AG20443 (cell line): ENCODE data around the gene IFT43.
A peak's percentile ranks its signal among the peaks of the same experiment; 100 is the strongest.

Experiments
- DNase-seq: peaks from one replicate; pipeline ENCODE4 v3.0.0; 2012; ENCODE audit warnings: low spot score, mixed read lengths

Gene IFT43

DNA sequence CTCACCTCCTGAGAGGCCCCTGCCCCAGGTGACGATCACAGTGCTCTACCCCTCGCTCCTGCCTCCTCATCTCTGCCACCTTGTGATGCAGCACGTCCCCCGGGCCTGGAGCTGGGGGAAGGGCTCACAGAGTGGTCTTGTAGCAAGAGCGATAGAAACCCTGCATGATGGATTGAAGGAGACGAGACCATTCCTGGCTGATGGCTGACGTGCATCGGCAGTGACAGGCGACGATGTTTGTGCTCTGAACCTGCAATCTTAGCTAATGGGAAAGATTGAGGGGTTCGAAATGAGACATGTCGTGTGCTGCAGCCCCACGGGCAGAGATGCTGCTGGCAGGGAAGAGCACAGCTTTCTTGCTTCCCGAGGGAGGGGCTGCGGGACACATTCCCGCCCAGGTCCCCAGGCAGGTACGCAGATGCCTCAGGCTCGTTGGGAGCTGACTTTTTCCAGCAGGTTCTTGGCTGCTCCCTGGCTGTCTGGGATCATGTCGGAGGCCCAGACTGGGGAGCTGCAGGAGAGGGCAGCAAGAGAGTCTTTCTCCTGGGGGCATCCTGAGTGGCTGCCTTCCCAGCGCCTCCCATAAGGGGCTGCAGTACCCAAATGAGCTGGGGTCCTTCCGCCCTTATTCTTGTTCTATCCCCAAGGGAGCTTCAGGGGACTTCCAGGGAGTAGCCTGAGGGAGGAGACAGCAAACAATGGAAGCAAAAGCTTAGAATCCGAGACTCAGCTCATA lies 127.5 kb downstream of the IFT43 start:
- DNase-seq, result no peak

DNA sequence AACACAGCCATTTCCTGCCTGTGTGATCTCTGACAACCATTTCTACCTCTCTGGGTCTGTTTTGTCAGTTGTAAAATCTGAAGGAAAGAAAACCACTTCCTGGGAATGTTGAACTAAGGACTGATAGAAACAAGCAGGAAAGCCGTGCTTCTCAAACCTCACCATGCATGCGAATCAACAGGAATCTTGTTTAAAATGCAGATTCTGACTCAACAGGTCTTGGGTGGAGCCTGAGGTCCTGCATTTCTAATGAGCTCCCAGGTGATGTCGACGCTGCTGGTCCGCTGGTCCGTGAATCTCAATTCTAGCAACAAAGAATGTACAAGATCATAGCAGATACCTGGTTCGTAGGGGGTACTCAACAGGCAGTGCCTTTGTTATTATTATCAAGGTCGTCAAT lies 128.1 kb downstream of the IFT43 start:
- no peak for DNase-seq

DNA sequence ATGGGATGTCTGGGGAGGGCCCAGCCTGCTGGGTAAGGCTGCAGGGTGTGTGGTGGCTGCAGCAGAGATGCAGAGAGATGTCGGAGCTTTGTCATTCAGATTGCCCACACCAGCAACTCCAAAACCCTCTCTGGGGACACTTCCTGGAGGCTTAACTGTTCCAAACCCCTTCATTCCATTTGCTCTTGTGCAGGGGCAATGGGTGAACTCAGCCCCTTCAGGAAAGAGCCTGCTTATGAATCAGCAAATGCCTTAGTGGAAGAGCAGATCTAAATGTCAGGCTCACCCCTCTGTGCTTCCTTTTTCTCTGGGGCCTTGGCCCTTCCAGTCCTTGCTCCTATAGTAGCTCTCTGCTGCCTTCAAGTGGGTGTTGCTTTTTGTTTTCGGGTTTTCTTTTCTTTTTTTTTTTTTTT lies 129.5 kb downstream of the IFT43 start:
- DNase-seq, result no peak

DNA sequence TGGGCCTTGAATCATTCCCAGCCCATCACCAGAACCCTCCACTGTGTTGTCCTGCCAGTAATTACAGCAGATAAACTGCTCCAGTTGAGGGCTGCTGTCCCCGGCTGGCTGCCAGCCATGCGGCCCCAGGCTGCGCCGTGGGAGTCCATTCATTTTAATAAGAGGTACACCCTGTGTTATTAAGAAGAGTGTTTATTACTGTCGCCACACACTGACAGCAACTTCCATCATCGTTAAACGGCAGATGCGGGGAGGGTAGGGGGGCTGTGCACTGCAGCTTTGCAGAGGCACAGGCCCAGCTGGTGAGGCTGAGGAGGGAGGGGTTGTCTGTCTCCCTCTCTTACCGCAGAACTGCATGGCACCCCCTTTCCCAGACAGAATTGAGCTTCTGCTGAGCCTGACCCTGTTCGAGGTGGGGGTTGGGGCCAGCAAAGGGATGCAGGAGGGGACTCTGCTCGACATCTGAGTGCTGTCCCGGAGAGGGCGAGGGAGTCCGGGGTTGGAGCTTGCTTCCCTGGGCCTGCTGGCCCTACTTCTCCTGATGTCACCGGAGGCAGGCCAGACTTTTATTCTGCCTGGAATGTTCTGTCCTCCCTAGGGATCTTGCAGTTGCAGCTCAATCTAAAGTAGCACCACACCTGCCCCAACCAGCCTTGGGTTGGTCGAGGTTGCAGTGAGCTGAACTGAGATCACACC lies 132.4 kb downstream of the IFT43 start:
- DNase-seq, result no peak

DNA sequence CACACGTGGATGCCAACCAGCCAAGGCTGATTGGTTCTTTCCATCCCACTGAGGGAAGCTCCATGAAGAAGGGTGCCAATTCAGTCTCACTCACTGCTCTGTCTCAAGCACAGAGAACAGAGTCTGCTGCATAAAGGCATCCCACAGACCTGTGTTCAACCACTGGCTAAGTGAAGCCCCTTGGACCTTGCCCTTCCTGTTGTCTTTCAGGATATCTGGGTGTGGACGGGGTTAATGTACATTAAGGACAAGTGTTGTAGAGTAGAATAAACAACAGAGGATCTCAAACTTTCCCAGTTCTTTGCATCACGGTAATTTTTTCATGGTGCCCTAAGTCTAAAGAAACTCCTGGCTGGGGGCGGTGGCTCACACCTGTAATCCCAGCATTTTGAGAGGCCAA lies 133.0 kb downstream of the IFT43 start:
- no peak for DNase-seq

DNA sequence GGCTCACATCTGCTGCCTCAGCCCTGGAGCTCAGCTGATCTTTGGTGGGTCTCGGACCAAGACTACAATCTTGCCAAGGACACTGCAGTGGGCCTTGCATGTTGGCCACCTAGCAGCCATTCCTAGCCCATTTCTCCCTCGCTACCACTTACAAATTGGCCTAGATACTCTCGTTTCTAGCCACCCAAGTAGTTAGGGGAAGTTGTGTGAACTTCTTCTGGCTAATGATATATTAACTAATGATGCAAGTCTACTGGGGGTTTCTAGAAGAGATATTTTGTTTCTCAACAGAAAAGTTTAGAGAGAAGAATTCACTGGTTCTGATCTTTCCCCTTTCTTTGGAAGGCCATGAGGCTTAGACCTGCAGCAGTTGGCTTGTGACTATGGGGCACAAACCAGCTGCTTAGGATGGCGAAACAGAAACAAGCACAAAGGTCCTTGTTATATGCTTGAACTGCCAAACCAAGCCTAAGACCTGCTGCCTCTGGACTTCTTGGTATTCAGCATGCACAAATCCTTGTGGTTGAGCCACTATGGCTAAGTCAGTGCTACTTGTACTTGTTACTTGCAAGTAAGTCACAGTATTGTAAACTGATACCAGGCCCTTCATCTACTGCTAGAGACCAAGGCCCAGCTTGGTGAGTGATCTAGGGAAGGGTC lies 135.7 kb downstream of the IFT43 start:
- DNase-seq, result no peak

DNA sequence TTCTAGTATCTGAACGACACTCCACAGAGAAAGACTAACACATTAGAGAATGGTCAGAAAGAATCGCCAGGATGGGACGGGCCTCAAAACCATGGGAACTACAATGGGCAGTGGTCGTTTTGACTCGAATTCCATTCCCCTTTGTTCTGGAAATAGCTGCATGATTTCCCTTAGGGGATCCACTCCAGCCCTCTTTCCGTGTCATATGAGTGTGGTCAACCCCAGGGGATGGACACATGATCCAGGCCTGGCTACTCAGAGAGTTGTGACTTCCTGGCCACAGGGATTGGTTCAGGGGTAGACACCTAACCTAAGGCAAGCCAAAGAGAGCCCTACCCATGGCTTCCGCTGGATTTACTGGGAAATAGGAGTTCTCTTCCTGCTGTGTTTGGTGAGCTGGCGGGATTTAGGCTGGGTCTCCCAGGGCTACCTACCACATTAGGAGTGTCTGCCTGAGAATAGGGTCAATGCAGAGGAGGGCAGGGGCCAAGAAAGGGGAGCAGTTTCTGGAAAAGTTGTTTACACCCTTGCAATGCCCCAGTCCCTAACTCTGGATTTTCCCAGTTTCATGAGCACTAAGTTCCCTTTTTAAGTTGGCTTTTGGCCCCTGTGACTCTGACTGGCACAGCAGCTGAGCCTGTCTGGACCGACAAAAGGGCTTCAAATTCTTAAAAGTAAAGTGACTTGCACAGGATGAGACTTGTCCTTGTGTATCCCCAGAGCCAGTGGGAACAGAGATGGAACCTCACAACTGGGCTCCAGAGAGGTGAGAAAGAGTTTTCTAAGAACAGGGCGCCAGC lies 138.1 kb downstream of the IFT43 start:
- DNase-seq, result no peak

DNA sequence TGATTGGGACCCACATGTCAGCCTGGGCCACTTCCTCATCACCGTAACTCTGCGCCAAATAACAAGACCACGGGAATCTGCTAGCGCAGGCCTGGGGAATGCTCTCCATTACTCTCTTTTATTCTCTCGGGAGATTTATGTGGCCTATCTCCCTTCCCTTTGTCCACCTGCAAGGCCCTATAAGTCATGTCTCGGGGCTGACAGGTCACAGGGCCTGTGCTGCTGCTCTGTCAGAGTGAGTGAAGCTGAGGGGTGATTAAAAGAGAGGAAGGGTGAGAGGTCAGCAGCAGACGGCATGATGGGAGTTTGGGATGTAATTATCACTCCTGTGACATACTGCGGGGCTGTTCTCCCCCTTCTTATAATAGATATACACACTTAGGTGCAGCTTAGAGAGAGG lies 139.9 kb downstream of the IFT43 start:
- no peak for DNase-seq

DNA sequence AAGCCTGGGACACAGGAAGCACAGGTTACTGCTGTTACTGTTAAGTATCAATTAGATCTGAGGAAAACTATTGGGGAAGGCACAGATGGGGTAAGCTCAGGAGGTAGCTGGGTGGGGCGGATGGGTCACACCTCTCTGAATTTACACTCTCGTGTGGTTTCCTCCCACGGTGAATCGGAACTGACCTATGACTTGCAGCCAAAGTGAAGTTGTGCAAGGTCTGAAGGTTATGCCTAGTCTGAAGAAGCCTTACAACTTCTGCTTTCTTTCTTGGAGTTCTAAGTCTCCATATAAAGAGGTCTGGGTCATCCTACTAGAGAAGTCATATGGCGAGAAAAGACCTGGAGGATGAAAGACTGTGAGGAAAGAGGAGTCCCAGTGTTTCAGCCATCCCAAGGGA lies 140.5 kb downstream of the IFT43 start:
- DNase-seq, result no peak

DNA sequence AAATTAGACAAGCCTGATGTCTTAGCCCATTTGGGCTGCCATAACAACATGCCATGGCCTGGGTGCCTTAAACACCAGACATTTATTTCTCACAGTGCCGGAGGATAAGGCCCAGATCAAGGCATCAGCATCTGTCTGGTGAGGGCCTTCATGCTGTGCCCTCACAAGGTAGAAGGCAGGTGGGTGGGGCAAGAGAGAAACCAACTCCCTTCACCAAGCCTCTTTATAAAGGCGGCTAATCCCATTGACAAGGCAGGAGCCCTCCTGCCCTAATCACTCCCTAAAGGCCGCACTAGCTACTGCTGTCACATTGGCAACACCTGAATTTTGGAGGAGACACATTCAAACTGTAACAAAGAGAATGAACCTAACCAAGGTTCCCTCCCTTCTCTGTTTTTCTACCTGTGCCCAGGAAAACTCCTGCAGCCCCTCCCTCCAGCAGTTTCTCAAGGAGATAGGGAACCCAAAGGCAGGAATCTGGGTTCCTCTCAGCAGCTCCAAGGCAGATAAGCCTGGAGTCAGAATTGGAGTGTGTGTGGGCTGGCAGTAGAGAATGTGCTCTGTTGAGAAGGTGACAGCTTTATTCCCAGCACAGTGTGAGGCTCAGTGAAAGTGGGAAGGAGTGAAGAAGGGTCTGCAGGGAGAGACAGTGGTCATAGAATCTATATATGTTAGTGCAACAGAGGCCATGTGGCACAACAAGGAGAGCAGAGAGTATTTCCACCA lies 144.5 kb downstream of the IFT43 start:
- no peak for DNase-seq

DNA sequence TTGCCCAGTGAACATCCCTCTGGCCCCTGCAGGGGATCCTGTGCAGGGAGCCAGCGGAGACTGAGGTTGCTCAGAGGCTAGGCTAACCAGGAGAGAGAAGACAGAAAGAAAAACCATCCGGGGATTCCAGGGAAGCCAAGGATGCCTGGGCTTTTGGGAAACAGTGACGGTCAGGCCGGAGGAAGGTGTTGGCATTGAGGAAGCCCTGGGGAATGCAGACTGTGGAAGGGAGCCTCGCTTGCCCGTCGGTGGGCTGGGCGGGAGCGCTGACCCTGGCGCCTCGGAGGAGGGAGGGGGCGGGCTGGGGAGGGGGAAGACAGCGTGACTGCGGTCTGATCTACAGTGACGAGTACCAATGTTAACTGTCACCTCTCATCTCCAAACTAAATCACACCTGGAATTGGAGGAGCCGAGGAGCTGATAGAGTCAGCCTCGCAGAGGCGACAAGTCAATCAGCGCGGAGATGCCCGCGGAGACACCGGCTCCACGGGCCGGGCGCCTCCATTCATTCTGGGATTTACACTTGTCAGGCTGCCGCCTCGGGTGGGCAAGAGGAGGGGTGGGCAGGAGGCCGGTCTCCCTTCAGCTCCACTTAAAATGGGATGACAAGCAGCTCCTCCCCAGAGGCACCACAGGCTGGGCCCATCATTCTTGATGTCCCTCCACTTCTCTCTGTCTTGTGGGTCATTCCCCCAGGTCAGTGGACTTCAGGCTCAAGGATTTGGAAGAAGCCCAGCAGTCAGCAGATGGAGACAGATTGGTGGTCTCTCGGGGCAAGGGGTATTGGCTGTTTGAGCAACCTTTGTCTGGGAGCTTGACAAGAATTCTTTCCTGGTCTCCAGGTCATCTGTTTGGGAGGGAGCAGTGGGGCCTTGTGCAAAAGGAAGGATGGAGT lies 145.8 kb downstream of the IFT43 start:
- DNase-seq, result no peak

DNA sequence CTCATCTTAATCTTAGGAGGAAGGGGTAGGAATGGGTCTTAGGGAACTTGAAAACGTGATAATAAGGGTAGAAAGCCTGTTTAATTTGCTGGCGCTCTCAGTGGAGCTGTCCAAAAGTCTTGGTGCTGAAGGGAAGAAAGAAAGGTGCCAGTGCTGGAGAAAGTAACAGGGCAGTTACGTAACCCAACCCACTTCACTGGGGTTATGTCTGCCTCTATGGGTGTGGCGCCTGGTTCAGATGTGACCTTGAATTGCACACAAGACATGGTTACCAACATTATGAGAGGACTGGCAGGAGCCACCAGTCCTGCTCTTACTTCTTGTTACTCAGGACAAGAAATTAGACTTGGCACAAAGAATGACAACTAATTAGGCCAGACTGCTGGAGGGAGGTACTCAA lies 147.5 kb downstream of the IFT43 start:
- peak; percentile 55 for DNase-seq
